ENCODE measurements around the gene EMC9.

EMC9 gene

DNA sequence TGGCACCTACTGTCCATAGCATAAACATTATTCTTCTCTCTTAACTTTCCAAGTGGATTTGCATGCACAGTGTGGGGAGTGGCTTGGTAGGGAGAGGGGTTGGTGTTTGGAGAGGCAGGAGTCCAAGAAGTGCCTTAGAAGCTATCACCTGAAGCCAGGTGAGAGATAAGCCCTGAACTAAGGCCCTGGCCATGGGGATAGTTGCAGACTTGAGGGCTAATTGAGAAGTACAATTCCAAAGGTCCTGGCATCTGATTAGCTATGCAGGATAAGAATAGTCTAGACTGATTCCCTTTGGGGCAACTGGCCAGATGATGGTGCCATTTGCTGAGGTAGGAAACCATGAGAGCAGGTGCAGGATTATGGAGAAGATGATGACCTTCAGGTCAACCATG, 49.3 kb downstream of the EMC9 start:
- Histone ChIP-seq H3K9me3 (ENCODE audit: control insufficient read depth, insufficient read depth, low read length) (no peaks in the 10 kb centered on the region), H3K36me3 (ENCODE audit: control insufficient read depth, low read length) (peaks cover 19% of the 10 kb centered on the region), H3K4me3 (ENCODE audit: low read length) (no peak overlapping the region), H3K79me2 (ENCODE audit: control insufficient read depth, low read length) (peaks cover 17% of the 10 kb centered on the region), H3K27me3 (ENCODE audit: control insufficient read depth, low read length) (no peaks in the 10 kb centered on the region), H3K4me2 (ENCODE audit: low read length) (no peak overlapping the region), H3K9me2 (replicated peaks; ENCODE audit: control insufficient read depth, low read length) (no peaks in the 10 kb centered on the region), H4K20me1 (ENCODE audit: control insufficient read depth, insufficient read depth, low read depth, low read length) (no peaks in the 10 kb centered on the region), H3K4me1 (ENCODE audit: control insufficient read depth, low read length) (peaks cover 33% of the 10 kb centered on the region), H3F3A (ENCODE audit: control insufficient read depth, insufficient read depth) (peaks cover 14% of the 10 kb centered on the region), H3K27ac (ENCODE audit: low read depth, low read length) (no peak overlapping the region)
- TF ChIP-seq EZH2phosphoT487 (IDR thresholded peaks at IDR 0.05; ENCODE audit: borderline replicate concordance, low read length) (no peak), CTCF (IDR thresholded peaks at IDR 0.05; ENCODE audit: low read depth, low read length, poor library complexity, severe bottlenecking) (no peak)

DNA sequence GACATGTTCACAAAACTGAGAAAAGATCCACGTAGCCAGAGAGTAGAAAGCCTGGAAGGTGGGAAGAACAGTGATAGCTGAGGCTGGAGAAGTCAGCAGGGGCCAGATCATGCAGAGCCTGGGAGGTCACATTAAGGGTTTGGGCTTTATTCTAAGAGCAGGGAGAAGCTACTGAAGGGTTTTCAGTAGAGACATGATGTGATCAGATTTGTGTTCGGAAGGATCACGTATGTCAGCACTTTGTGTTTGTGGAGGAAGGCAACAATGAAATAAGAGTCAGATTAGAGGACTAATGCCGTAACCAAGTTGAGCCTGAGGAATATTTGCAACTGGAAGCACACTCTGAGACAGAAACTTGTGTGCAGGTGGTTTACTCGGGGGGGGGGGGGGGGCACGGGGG, 51.5 kb downstream of the EMC9 start:
- H3K9me2 ChIP-seq (replicated peaks; ENCODE audit: control insufficient read depth, low read length): no peaks in the 10 kb centered on the region
- H3K27me3 ChIP-seq (ENCODE audit: control insufficient read depth, low read length): no peaks in the 10 kb centered on the region
- peaks cover 11% of the 10 kb centered on the region for H3K36me3 ChIP-seq (ENCODE audit: control insufficient read depth, low read length)
- H3K4me2 ChIP-seq (ENCODE audit: low read length): no peak overlapping the region
- TF ChIP-seq EZH2phosphoT487 (IDR thresholded peaks at IDR 0.05; ENCODE audit: borderline replicate concordance, low read length): no peak
- no peak for TF ChIP-seq CTCF (IDR thresholded peaks at IDR 0.05; ENCODE audit: low read depth, low read length, poor library complexity, severe bottlenecking)
- H3K4me3 ChIP-seq (ENCODE audit: low read length): no peak overlapping the region
- peaks cover 22% of the 10 kb centered on the region for H3K4me1 ChIP-seq (ENCODE audit: control insufficient read depth, low read length)
- H3K27ac ChIP-seq (ENCODE audit: low read depth, low read length): no peak overlapping the region
- H3K79me2 ChIP-seq (ENCODE audit: control insufficient read depth, low read length): peaks cover 7% of the 10 kb centered on the region
- H3F3A ChIP-seq (ENCODE audit: control insufficient read depth, insufficient read depth): peaks cover 9% of the 10 kb centered on the region
- H3K9me3 ChIP-seq (ENCODE audit: control insufficient read depth, insufficient read depth, low read length): no peaks in the 10 kb centered on the region
- no peaks in the 10 kb centered on the region for H4K20me1 ChIP-seq (ENCODE audit: control insufficient read depth, insufficient read depth, low read depth, low read length)

Data from DOHH2 (cell line).